IMR-90 (cell line): ENCODE data around the gene PDGFC. TPM values are rescaled to one million over a fixed set of nuclear protein-coding genes. Genes with fewer than 3 reads are reported as not detected.

Source experiments
- ATAC-seq: fragments of 200-7000 bp; cut with Tn5 transposase; 2 replicates; pipeline ENCODE4 v1.9.1; 2020; ENCODE audit warnings: low read depth, mild to moderate bottlenecking, moderate library complexity
- BruUV-seq: library from RNA; stranded (reverse); fragments of 400-500 nt; replicated peaks from 2 replicates; lab custom pipeline; 2021; lab: Mats Ljungman, UMichigan
- CTCF ChIA-PET: fragments of 300-600 bp; formaldehyde crosslinking; extraction: SDS; loops from one replicate; lab custom pipeline; 2021; ENCODE audit warnings: antibody characterized with exemption; lab: Yijun Ruan, JAX
- POLR2A ChIA-PET: fragments of 300-600 bp; sonication (Branson Sonifier 250); formaldehyde crosslinking; loops from one replicate; lab custom pipeline; 2022; ENCODE audit warnings: antibody characterized with exemption; ENCODE audit not compliant: unreplicated experiment; lab: Charles Lee
- DNase-seq: peaks from one replicate; pipeline ENCODE4 v3.0.0; 2013
- H2AFZ ChIP-seq: replicated peaks from 2 replicates; pipeline ENCODE3; 2013; ENCODE audit warnings: low read length, mild to moderate bottlenecking; ENCODE audit not compliant: poor library complexity
- H2AK5ac ChIP-seq: 2 replicates; pipeline ENCODE4 v1.6.1; 2013; ENCODE audit warnings: low read depth, low read length, inconsistent platforms
- H2AK9ac ChIP-seq: replicated peaks from 2 replicates; pipeline ENCODE3; 2013; ENCODE audit warnings: mild to moderate bottlenecking, low read depth, low read length, moderate library complexity; ENCODE audit not compliant: poor library complexity
- H2BK120ac ChIP-seq: 2 replicates; pipeline ENCODE4 v1.6.1; 2013; ENCODE audit warnings: low read depth, low read length, inconsistent platforms
- H2BK15ac ChIP-seq: 3 replicates; pipeline ENCODE4 v1.6.1; 2013; ENCODE audit warnings: low read depth, low read length, inconsistent platforms
- H2BK20ac ChIP-seq: 2 replicates; pipeline ENCODE4 v1.6.1; 2013; ENCODE audit warnings: low read depth, mild to moderate bottlenecking, inconsistent platforms, low read length, moderate library complexity
- H2BK5ac ChIP-seq: 2 replicates; pipeline ENCODE4 v1.6.1; 2013; ENCODE audit warnings: mild to moderate bottlenecking, low read depth, low read length, inconsistent platforms; ENCODE audit not compliant: poor library complexity, severe bottlenecking
- H3K14ac ChIP-seq: replicated peaks from 2 replicates; pipeline ENCODE4 v1.6.1; 2013; ENCODE audit warnings: low read depth, low read length, inconsistent platforms
- H3K18ac ChIP-seq: 2 replicates; pipeline ENCODE4 v1.6.1; 2013; ENCODE audit warnings: low read depth, low read length, control low read depth
- H3K23ac ChIP-seq: 2 replicates; pipeline ENCODE4 v1.6.1; 2013; ENCODE audit warnings: low read depth, low read length, inconsistent platforms
- H3K27ac ChIP-seq: 2 replicates; pipeline ENCODE4 v1.5.1; 2013; ENCODE audit warnings: mild to moderate bottlenecking, control low read depth, low read length; ENCODE audit not compliant: insufficient read depth
- H3K27me3 ChIP-seq: 2 replicates; pipeline ENCODE4 v1.6.1; 2013; ENCODE audit warnings: low read length; ENCODE audit not compliant: control insufficient read depth, insufficient read depth
- H3K36me3 ChIP-seq: 2 replicates; pipeline ENCODE4 v1.6.1; 2013; ENCODE audit warnings: low read length, mixed read lengths; ENCODE audit not compliant: control insufficient read depth, insufficient read depth
- H3K4ac ChIP-seq: 2 replicates; pipeline ENCODE4 v1.6.1; 2013; ENCODE audit warnings: low read depth, low read length, inconsistent platforms
- H3K4me1 ChIP-seq: 2 replicates; pipeline ENCODE4 v1.6.1; 2013; ENCODE audit warnings: low read length, mixed read lengths; ENCODE audit not compliant: control insufficient read depth, insufficient read depth
- H3K4me2 ChIP-seq: 2 replicates; pipeline ENCODE4 v1.6.1; 2013; ENCODE audit warnings: low read depth, mild to moderate bottlenecking, control low read depth, low read length, moderate library complexity
- H3K4me3 ChIP-seq: 2 replicates; pipeline ENCODE4 v1.5.1; 2013; ENCODE audit warnings: low read depth, mild to moderate bottlenecking, control low read depth, low read length, moderate library complexity; ENCODE audit not compliant: insufficient read depth
- H3K56ac ChIP-seq: 2 replicates; pipeline ENCODE4 v1.6.1; 2013; ENCODE audit warnings: low read length, inconsistent platforms; ENCODE audit not compliant: insufficient read depth; ENCODE audit errors: extremely low read depth
- H3K79me1 ChIP-seq, 2 experiments: 2 replicates each; pipeline ENCODE4 v1.6.1; 2013; ENCODE audit warnings: low read length in 2 of 2, inconsistent platforms in 1 of 2, low read depth in 1 of 2
- H3K9ac ChIP-seq: 2 replicates; pipeline ENCODE4 v1.6.1; 2013; ENCODE audit warnings: low read depth, low read length, control low read depth
- H3K9me1 ChIP-seq: 2 replicates; pipeline ENCODE4 v1.6.1; 2013; ENCODE audit warnings: low read length, inconsistent platforms; ENCODE audit not compliant: insufficient read depth
- H3K9me3 ChIP-seq: 2 replicates; pipeline ENCODE4 v1.6.1; 2013; ENCODE audit warnings: low read length; ENCODE audit not compliant: control insufficient read depth, insufficient read depth
- H4K20me1 ChIP-seq: 2 replicates; pipeline ENCODE4 v1.6.1; 2013; ENCODE audit warnings: low read length, inconsistent platforms; ENCODE audit not compliant: insufficient read depth
- H4K5ac ChIP-seq: 2 replicates; pipeline ENCODE4 v1.6.1; 2013; ENCODE audit warnings: mild to moderate bottlenecking, low read depth, low read length, control low read depth
- H4K8ac ChIP-seq, 2 experiments: 2 replicates each; pipeline ENCODE4 v1.6.1; 2013; ENCODE audit warnings: low read depth in 2 of 2, low read length in 2 of 2, control low read depth in 1 of 2, inconsistent platforms in 1 of 2
- H4K91ac ChIP-seq: 2 replicates; pipeline ENCODE4 v1.6.1; 2013; ENCODE audit warnings: low read depth, low read length, inconsistent platforms; ENCODE audit not compliant: insufficient read depth
- CEBPB ChIP-seq: IDR thresholded peaks from 2 replicates; pipeline ENCODE4 v1.6.1; 2012; ENCODE audit warnings: low read depth, low read length, improper control_type of control experiment
- CHD1 ChIP-seq: IDR thresholded peaks from 2 replicates; pipeline ENCODE4 v1.6.1; 2012; ENCODE audit warnings: low read depth, low read length, improper control_type of control experiment
- FOS ChIP-seq: fragments of 150-350 bp; IDR thresholded peaks from 2 replicates; pipeline ENCODE4 v1.6.1; 2016; ENCODE audit warnings: low read depth, low read length
- MAZ ChIP-seq: IDR thresholded peaks from 2 replicates; pipeline ENCODE4 v1.6.1; 2012; ENCODE audit warnings: low read depth, mild to moderate bottlenecking, low read length, improper control_type of control experiment, moderate library complexity, borderline replicate concordance
- POLR2A ChIP-seq: IDR thresholded peaks from 2 replicates; pipeline ENCODE4 v1.6.1; 2012; ENCODE audit warnings: mild to moderate bottlenecking, low read depth, low read length
- RAD21 ChIP-seq: IDR thresholded peaks from 2 replicates; pipeline ENCODE4 v1.6.1; 2012; ENCODE audit warnings: low read length, improper control_type of control experiment
- RCOR1 ChIP-seq: IDR thresholded peaks from 2 replicates; pipeline ENCODE4 v1.6.1; 2012; ENCODE audit warnings: mild to moderate bottlenecking, low read length, improper control_type of control experiment; ENCODE audit not compliant: insufficient replicate concordance
- SMC3 ChIP-seq: fragments of 150-350 bp; IDR thresholded peaks from 2 replicates; pipeline ENCODE4 v1.6.1; 2016; ENCODE audit warnings: low read depth, mild to moderate bottlenecking, antibody characterized with exemption, low read length, moderate library complexity
- WGBS, 2 experiments: methylation state at CpG; one replicate each; pipeline versions ENCODE4 v1.1.5 to v1.1.7; 2013; ENCODE audit warnings: missing lambda C conversion rate in 2 of 2; ENCODE audit not compliant: insufficient read length in 1 of 2; ENCODE audit errors: extremely low coverage in 2 of 2; 5-methylcytosine and 5-hydroxymethylcytosine counted together
- dilution Hi-C: fragments of 300-500 bp; cut with HindIII; formaldehyde crosslinking; loops from one replicate; pipeline ENCODE4 v1.14.3; 2018; ENCODE audit warnings: low sequenced_read_pairs; ENCODE audit not compliant: unreplicated experiment
- in situ Hi-C: fragments of 300-500 bp; cut with MboI; formaldehyde crosslinking; loops from 3 replicates; pipeline ENCODE4 v1.14.3; 2019; ENCODE audit warnings: low sequenced_read_pairs, inconsistent platforms, mixed read lengths
- intact Hi-C: fragments of 100-400 bp; cut with micrococcal nuclease; formaldehyde crosslinking; loops from 2 replicates; pipeline ENCODE4 v1.10.0; 2022
- polyA plus RNA-seq, 3 experiments: library from polyadenylated mRNA; depleted of rRNA; stranded (reverse); fragments of >200 nt; gene quantifications; 2 replicates each; pipeline ENCODE4 v1.2.3, GENCODE V29; 2012; ENCODE audit warnings: low replicate concordance in 1 of 3
- total RNA-seq: library from RNA; depleted of rRNA; stranded (reverse); fragments of >200 nt; gene quantifications from 2 replicates; pipeline ENCODE4 v1.2.3, GENCODE V29; 2012

PDGFC gene
- total and polyA plus RNA-seq, 2 of the 4 experiments (the other 2 are of a cell fraction): 19.8 to 90.7 TPM

- Histone ChIP-seq H2BK5ac (peak overlapping the region; percentile 85), H2AK9ac (no peak overlapping the region), H4K20me1 (peaks cover 6% of the 10 kb centered on the region; the same call in 1 of the 2 replicates), H3K27ac (peak overlapping the region; percentile 82; the same call in 1 of the 2 replicates), H3K4me3 (no peak overlapping the region), H2BK20ac (peak overlapping the region; percentile 94), H3K56ac (peak overlapping the region; percentile 56), H2AFZ (no peak overlapping the region), H2BK120ac (peak overlapping the region; percentile 94), H3K9ac (peak overlapping the region; percentile 32; the same call in 1 of the 2 replicates), H3K14ac (peak overlapping the region; percentile 75), H4K8ac (peak overlapping the region; percentile 14 to 75), H3K23ac (peak overlapping the region; percentile 82; the same call in 1 of the 2 replicates), H3K4ac (peak overlapping the region; percentile 92), H3K4me1 (peaks cover 20% of the 10 kb centered on the region), H2AK5ac (peak overlapping the region; percentile 62), H2BK15ac (peak overlapping the region; percentile 54; the same call in 2 of the 3 replicates), H3K79me1 (peaks cover 24 to 52% of the 10 kb centered on the region in 2 experiments), H4K5ac (peak overlapping the region; percentile 74), H4K91ac (peak overlapping the region; percentile 73), H3K27me3 (no peaks in the 10 kb centered on the region), H3K4me2 (peak overlapping the region; percentile 47), H3K18ac (peak overlapping the region; percentile 84), H3K9me1 (peaks cover 15% of the 10 kb centered on the region), H3K36me3 (no peaks in the 10 kb centered on the region), H3K9me3 (no peaks in the 10 kb centered on the region)
- WGBS, 2 experiments: no CpG with 5 or more reads among the region's 9 CpGs
- TF ChIP-seq FOS (no peak), POLR2A (no peak), SMC3 (no peak), RCOR1 (no peak), CHD1 (no peak), RAD21 (no peak), CEBPB (no peak), MAZ (no peak)
- intact Hi-C loops: loop anchor here (1.0 to 10.0 kb wide), 3 partner anchors 13 to 1007 kb away; partner anchors contain the start of gene CTSO
- in situ Hi-C loops: loop anchor here (10.0 to 25.0 kb wide), 3 partner anchors 187 to 999 kb away; partner anchors contain the start of gene CTSO
- dilution Hi-C loops: no loop called here
- no peak for DNase-seq
- BruUV-seq: no TSS peak
- ChIA-PET POLR2A (no interaction called here), CTCF (interaction anchor here (0.6 to 0.9 kb wide), 2 partner anchors 84 to 985 kb away, joined by 4 read pairs; no protein-coding TSS in a partner anchor)
- ATAC-seq: no peak
These were observed 10.2 kb downstream of the PDGFC start for GRCh38 chr4:156961196-156962057.
